Neural crest cell (in vitro differentiated cells): ENCODE results near the gene SGPL1. TPM values are rescaled to one million over a fixed set of nuclear protein-coding genes. Genes with fewer than 3 reads are reported as not detected.

Source experiments
- DNase-seq: peaks from one replicate; pipeline ENCODE4 v3.0.0; 2021; ENCODE audit warnings: low read depth, mixed read lengths, low spot score
- H3K27ac Mint-ChIP-seq: one replicate; pipeline ENCODE4 v1.8.0; 2021; ENCODE audit warnings: mild to moderate bottlenecking, mixed read lengths; ENCODE audit not compliant: unreplicated experiment
- H3K27me3 Mint-ChIP-seq: 2 replicates; pipeline ENCODE4 v1.8.0; 2021; ENCODE audit warnings: low read depth, mild to moderate bottlenecking, mixed read lengths
- H3K36me3 Mint-ChIP-seq: 2 replicates; pipeline ENCODE4 v1.8.0; 2021; ENCODE audit warnings: low read depth, mild to moderate bottlenecking, mixed read lengths
- H3K4me1 Mint-ChIP-seq: 2 replicates; pipeline ENCODE4 v1.8.0; 2021; ENCODE audit warnings: mixed read lengths
- H3K4me3 Mint-ChIP-seq: one replicate; pipeline ENCODE4 v1.8.0; 2021; ENCODE audit warnings: mild to moderate bottlenecking, mixed read lengths
- H3K9me3 Mint-ChIP-seq: 2 replicates; pipeline ENCODE4 v1.8.0; 2021; ENCODE audit warnings: mixed read lengths
- CTCF ChIP-seq: fragments of 200-600 bp; sonication (generic); conservative IDR thresholded peaks from 2 replicates; pipeline ENCODE4 v1.5.0; 2021; ENCODE audit warnings: antibody characterized with exemption, mild to moderate bottlenecking
- total RNA-seq: library from RNA; stranded (reverse); gene quantifications from 2 replicates; pipeline ENCODE4 v1.2.1, GENCODE V29; 2021

The SGPL1 gene
- total RNA-seq, 1 donor from 2014 or later = 58.2 TPM

GRCh38 chr10:70816220-70816894, 609 bp downstream of the SGPL1 start:
- Mint-ChIP-seq H3K4me3 (peak overlapping the region; percentile 96), H3K27me3 (no peaks in the 10 kb centered on the region), H3K9me3 (no peaks in the 10 kb centered on the region), H3K4me1 (peaks cover 14% of the 10 kb centered on the region), H3K27ac (peak overlapping the region; percentile 95), H3K36me3 (peaks cover 4% of the 10 kb centered on the region)
- no peak for TF ChIP-seq CTCF
- DNase-seq = peak; percentile 54

- H3K4me3 Mint-ChIP-seq = peak overlapping the region; percentile 28
- no peak for DNase-seq
- TF ChIP-seq CTCF = no peak
- H3K36me3 Mint-ChIP-seq = peaks cover 4% of the 10 kb centered on the region
- H3K9me3 Mint-ChIP-seq = no peaks in the 10 kb centered on the region
- no peaks in the 10 kb centered on the region for H3K27me3 Mint-ChIP-seq
- H3K4me1 Mint-ChIP-seq = peaks cover 18% of the 10 kb centered on the region
- no peak overlapping the region for H3K27ac Mint-ChIP-seq
Measured at GRCh38 chr10:70820976-70821750, 5.4 kb downstream of the SGPL1 start.

GRCh38 chr10:70822076-70822820, 6.5 kb downstream of the SGPL1 start:
- H3K27me3 Mint-ChIP-seq = no peaks in the 10 kb centered on the region
- no peak for TF ChIP-seq CTCF
- H3K27ac Mint-ChIP-seq = no peak overlapping the region
- H3K36me3 Mint-ChIP-seq = peaks cover 4% of the 10 kb centered on the region
- no peak overlapping the region for H3K4me3 Mint-ChIP-seq
- no peak for DNase-seq
- H3K4me1 Mint-ChIP-seq = peaks cover 13% of the 10 kb centered on the region
- H3K9me3 Mint-ChIP-seq = no peaks in the 10 kb centered on the region

- no peaks in the 10 kb centered on the region for H3K27me3 Mint-ChIP-seq
- H3K4me1 Mint-ChIP-seq = peaks cover 18% of the 10 kb centered on the region
- no peaks in the 10 kb centered on the region for H3K36me3 Mint-ChIP-seq
Measured at GRCh38 chr10:70827086-70827757, 11.5 kb downstream of the SGPL1 start.

More at GRCh38 chr10:70827086-70827757, 11.5 kb downstream of the SGPL1 start:
- no peaks in the 10 kb centered on the region for H3K9me3 Mint-ChIP-seq
- no peak overlapping the region for H3K4me3 Mint-ChIP-seq
- no peak overlapping the region for H3K27ac Mint-ChIP-seq
- DNase-seq = no peak
- no peak for TF ChIP-seq CTCF
